T47D (cell line): Measurements from ENCODE around the gene VPS18.

Experiments used
- DNase-seq, 2 experiments: peaks; one replicate each; pipeline versions ENCODE4 v3.0.0 to v3.0.0-alpha.2; 2011 to 2012; ENCODE audit warnings: low read depth in 1 of 2, low spot score in 1 of 2
- JUND ChIP-seq: IDR thresholded peaks from 2 replicates; pipeline ENCODE4 v1.6.1; 2012; ENCODE audit warnings: low read depth
- in situ Hi-C: cut with HindIII; loops from 2 replicates; pipeline ENCODE4 v1.10.0; 2016; ENCODE audit warnings: low sequenced_read_pairs, low pct_unique_long_range_greater_than_20kb

Gene VPS18

DNA sequence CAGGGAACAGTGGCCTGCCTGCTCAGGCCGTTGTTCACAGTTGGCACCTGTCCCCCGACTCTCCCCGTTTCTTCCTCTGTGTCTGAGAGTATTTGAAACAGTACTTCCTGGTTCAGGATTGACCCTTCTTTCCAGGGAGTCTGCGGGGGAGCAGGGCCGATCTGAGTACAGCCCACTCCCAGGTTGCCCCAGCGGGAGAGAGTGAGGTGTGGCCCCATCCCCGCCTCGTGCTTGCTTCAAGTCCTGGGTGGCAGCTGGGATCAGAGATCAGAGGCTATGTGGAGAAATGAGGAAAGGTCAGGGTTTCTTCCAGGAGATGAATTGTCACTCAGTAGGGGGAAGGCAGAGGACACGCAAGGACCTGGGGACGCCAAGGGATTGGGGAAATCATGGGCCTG is 28.4 kb downstream of the VPS18 start:
- in situ Hi-C loops: no loop called here
- DNase-seq: no peak
- TF ChIP-seq JUND: no peak

DNA sequence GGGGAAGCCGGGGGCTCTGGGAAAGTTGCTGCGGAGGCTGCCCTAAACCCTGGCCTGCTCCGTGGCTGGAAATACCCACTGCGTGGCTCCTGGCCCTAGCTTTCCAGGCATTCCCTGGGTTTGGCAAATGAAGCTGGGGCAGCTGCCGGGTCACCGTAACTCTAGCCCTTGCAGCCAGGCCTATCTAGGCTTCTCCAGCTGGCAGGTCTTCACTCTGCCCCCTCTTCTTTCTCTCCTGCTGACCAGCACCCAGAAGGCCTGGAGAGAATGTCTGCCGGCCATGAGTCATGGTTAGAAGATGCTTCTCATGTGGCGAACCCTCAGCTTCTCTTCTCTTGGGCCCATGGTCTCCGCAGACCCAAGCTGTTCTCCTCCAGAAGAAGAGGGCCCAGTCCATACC is 29.3 kb downstream of the VPS18 start:
- no peak for DNase-seq
- TF ChIP-seq JUND: no peak
- in situ Hi-C loops: no loop called here

DNA sequence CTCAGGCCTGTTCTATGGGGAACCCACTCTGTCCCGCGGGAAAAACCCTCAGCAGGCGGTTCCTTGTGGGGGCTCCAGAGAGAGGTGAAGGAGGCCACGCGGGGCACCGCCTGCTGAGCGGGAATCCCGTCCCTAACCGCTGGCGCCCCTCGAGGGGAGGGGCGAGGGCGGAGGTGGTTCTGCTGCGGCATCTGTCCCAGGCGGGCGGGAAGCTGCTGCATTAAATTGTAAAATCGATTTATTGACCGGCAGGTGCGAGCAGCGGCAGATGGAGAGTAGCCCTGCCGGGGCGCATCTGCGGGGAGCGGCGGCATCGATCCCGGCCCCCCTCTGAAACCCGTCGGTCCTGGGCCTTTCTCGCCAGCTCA is 31.2 kb downstream of the VPS18 start:
- in situ Hi-C loops: no loop called here
- no peak for TF ChIP-seq JUND
- no peak for DNase-seq

DNA sequence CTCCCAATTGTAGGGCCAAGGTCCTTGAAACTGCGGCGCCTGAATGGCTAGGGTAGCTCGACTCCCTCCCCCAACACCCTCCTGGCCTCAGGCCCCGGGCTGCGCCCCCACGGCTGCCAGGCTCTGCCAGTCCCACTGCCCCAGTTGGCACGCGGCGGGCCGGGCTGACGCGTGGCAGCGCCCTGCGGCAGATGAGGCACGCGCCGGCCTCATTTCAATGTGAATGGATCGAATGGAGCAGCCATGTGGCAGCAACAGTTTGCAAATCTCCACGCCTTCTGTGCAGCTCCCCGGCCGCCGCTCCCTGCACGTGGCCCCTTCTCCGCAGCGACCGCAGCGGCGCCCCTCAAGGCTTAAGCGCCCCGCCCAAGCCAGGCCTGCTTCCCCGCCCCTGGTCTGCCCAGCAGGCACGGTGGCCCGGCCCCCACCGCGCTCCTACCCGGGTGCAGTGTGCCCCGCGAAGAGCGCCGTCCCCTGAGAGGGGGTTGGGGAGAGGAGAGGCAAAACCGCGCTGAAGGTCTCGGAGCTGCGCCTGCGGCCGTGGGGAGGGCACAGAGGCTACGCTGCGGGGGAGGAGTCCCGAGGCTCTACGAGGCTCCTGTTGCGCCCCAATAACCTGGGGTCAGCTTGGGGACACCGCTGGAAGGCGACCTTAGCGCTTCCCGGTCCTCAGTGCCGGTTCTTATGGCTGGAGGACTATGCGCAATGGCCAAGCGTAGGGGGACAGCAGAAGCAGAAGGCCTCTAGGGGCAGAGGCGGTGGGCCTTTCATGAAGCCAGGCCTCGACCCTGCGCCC is 31.8 kb downstream of the VPS18 start:
- TF ChIP-seq JUND: no peak
- DNase-seq: no peak
- in situ Hi-C loops: no loop called here

DNA sequence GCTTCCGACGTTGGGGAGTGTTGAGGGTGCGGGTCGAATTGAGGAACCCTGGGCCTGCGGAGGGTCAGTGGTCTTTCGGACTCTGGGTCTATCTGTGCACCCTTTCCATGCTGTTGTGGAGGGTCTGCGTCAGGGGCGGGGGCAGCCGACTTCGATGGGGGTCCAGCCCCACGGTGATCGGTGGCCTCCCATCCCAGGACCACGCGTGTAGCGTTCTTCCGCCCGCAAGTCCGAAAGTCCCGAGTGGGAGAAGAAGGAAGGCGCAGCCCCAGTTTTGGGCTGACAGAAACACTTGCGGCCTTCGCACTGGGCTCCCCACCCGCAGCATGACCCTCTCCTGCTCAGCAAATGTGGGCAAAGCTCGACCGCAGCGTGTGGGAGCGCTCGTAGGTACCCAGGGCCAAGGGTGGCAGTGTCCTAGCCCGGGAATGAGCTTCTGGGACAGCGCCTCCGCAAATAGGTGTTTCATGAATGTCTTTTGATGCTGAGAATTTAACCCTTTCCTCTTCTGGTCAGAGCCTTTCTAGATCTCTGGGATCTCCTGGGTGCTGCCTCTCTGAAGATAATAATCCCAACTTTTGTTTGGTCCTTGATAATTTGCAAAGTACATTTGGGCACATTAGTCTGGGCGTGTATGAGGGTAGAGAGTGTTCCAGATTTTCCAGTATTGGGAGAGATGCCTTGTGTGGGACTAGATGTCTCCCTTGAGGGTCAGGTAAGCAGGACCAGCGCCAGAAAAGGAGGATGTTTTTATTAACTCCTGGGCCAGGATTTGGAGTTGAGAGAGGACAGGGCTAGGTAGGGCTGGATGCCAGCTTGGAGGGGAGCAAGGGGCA is 32.6 kb downstream of the VPS18 start:
- in situ Hi-C loops: no loop called here
- TF ChIP-seq JUND: no peak
- no peak for DNase-seq

DNA sequence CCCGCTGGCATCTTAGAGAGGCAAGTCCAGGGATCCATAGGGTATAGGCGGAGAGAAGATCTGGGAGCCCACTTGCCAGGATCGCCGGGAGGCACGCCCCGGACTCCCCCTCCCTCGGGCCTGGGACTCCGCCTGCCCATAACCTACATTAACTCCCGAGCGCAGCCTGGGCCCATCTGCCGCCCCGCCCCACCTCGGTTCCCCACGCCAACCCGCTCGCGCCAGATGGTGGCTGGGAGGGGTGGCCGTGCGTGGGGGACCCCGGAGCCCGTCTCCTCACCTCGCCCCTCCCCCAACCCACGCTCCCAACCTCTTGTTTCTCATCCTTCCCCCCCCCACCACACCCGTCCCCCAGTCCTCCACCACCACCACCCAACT is 33.2 kb downstream of the VPS18 start:
- no peak for DNase-seq
- TF ChIP-seq JUND: no peak

DNA sequence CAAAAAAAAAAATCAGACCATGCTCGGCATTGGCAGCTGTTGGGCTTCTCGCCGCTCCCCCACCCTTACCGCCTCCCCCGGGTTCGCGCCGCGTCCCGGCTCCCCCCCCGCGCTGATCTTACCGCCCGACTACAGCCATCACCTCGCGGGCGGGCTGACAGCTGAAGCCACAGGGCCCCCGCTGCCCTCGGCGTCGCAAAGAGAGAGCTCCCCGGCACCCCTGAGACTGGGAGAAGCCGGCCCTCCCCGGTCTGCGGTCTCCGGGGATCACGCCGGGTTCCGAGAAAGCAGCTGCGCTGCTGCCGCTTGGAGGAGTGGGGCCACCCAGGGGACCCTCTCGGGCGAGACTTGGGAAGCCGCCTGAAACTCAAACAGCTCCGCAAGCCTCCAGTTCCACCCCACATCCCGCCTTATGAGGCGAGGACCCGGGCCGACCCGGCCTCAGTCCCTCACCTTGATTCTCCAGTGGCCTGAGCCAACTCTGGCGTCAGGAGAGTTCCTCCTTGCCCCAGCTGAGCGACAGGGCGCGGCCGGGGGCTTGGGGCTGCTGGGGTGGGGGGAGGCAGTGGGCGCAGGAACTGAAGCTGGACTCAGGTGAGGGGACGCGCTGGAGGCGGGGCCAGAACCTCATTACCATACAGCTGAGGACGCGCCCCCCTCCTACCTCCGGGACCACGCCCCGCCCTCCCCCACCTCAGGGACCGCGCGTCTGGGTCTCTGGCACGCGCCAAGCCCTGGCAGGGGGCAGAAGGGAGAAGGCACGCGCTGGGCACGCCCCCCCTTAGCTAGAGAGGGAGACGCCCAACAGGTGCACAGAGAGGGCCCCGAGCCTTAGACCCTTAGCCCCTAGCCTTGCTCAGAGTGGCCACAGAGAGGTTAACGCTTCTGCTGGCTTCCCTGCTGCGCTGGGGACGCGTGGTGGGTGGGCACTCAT is 33.9 kb downstream of the VPS18 start:
- in situ Hi-C loops: no loop called here
- DNase-seq: no peak
- TF ChIP-seq JUND: no peak

More for the DNA sequence above, 33.2 kb downstream of the VPS18 start:
- in situ Hi-C loops: no loop called here

DNA sequence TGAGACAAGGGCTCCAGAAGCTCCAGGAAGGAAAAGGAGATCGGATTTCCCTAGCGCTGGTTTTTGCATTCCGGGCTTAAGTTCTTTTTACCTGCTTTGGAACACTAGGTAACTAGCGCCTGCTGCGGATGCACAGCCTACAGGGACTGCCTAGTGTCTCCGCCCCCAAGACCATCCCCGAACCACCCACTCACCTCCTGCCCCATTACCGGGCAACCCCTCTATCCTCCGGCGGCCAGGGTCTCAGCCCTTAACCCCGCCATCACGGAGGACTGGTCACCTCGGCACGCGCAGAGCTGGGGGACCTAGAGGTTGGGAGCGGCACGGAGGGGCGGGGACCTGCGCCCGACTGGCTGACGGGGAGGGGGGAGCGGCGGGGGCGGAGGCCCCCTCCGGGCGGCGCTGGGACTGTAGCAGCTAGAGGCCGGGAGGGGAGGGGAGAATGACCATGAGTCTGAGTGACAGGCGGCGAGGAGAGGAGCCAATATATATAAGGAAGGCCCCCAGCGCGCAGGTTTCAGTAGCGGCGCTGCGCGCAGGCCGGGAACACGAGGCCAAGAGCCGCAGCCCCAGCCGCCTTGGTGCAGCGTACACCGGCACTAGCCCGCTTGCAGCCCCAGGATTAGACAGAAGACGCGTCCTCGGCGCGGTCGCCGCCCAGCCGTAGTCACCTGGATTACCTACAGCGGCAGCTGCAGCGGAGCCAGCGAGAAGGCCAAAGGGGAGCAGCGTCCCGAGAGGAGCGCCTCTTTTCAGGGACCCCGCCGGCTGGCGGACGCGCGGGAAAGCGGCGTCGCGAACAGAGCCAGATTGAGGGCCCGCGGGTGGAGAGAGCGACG is 34.8 kb downstream of the VPS18 start, which contains the start of gene DLL4:
Gene DLL4, plus strand, starts transcription at position 520 of the 839 bp plus-strand sequence. CDS start 329 bp downstream, outside the sequence.
- no peak for TF ChIP-seq JUND
- in situ Hi-C loops: no loop called here
- peak; percentile 85 to 93 for DNase-seq

DNA sequence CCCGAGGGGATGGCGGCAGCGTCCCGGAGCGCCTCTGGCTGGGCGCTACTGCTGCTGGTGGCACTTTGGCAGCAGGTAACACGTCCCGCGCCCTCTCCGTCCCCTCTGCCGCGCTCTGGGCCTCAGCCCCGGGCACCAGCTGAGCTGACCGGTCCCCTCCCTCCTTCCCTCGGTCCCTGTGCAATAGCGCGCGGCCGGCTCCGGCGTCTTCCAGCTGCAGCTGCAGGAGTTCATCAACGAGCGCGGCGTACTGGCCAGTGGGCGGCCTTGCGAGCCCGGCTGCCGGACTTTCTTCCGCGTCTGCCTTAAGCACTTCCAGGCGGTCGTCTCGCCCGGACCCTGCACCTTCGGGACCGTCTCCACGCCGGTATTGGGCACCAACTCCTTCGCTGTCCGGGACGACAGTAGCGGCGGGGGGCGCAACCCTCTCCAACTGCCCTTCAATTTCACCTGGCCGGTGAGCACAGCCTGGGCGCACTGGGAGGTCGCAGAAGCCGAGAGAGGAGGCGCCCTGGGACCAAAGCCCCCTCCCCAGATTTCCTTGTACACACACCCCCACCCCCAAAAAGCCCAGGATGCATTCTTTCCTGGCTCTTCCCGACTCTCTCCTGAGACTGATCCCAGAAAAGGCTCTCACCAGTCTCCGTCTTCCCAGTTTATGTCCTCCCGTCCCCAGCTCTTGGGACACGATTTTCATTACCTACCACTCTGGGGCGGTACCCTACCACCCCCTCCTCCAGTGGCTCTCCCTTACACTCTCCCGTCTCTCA is 35.6 kb downstream of the VPS18 start:
- peak in 1 of 2 experiments; percentile 55 for DNase-seq
- in situ Hi-C loops: no loop called here
- TF ChIP-seq JUND: no peak

DNA sequence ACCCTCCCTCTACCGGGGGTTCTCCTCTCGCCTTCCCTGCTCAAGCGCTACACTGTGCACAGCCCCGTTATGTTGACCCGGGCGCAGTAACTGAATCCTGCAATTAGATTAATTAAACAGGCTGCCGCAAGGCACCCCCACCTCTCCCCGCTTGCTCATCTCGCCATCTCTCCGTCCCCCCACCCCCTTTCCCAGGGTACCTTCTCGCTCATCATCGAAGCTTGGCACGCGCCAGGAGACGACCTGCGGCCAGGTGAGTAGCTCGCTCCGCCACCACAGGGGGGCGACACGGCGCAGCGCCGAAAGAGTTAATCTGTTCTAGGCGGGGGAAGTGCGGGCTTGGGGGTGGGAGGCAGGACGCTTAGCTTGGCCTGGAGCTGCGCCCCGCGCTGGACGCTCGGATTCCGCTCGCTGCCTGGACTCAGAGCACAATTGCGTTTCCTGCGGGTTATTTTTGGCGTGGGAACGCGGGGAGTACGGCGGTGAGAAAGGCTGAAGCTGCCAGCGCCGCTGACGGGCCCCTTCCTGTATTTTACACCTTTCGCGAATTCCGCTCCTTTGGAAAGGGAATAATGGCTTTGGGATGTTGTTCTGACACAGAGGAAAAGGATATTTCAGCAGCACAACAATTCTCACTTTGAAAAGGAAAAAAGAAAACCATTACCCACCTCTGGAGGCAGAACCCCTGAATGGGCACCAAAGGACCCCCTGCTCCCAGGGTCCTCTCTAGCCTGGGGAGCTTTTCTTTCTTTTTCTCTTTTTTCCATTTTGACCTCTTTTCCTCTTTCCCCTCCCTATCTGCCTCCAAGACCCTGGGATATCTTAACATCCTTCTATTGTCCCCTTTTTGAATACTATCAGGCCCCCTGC is 36.4 kb downstream of the VPS18 start:
- TF ChIP-seq JUND: no peak
- DNase-seq: peak in 1 of 2 experiments; percentile 57
- in situ Hi-C loops: no loop called here
